NCI-H1930 (cell line): ENCODE measurements around the gene CDH4.
"Not testable (repeated sequence)": the region's sequence is repeated elsewhere in the genome, so short reads cannot be mapped to it uniquely, and the experiment has no call there.

Source experiments
- DNase-seq, 2 experiments: peaks; one replicate each; lab custom pipeline; 2025; lab: John Stamatoyannopoulos, UW

CDH4 gene

DNA sequence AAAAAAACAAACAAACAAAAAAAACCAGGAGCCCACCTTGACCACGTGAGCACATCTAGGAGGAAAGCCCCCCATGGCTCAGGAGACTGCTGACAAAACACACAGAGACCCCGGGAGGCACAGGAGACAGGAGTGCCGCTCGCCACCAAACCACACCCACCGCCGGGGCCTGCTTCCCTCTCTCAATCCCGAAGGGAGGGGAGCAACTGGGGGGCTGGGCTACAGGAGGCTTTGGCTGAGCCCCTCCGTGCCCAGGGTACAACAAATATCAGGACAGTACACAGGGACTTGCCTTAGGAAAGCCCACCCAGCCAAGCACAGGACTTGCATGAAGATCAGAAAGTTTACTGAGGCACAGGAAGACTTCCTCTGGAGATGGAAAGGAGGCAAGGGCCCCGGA lies 711.1 kb downstream of the CDH4 start:
- no peak for DNase-seq

DNA sequence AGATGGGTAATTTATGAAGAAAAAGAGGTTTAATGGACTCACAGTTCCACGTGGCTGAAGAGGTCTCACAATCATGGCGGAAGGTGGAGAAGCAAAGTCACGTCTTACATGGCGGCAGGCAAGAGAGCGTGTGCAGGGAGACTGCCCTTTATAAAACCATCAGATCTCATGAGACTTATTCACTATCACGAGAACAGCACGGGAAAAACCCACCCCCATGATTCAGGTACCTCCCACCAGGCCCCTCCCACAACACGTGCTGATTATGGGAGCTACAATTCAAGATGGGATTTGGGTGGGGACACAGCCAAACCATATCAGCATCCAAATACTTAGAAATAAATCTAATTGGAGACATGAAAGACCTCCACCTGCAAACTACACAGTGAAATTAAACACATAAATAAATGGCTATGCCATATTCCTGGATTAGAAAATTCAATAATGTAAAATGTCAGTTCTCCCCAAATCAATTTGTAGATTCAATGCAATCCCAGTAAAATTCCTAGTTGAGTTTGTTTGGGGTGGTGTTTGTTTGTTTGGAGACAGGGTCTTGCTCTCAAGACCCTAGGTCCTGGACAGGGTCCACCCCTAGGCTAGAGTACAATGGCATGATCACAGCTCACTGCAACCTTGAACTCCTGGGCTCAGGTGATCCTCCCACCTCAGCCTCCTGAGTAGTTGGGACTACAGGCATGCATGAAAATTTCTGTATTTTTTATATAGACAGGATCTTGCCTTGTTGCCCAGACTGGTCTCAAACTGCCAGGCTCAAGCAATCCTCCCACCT lies 712.0 kb downstream of the CDH4 start:
- DNase-seq: no peak

- DNase-seq: no peak
These were observed 712.9 kb downstream of the CDH4 start for GRCh38 chr20:61964675-61965605.

- DNase-seq: no peak
These were observed 713.8 kb downstream of the CDH4 start for GRCh38 chr20:61965606-61966491.

GRCh38 chr20:61966492-61967244 lies 714.6 kb downstream of the CDH4 start:
- no peak for DNase-seq

DNA sequence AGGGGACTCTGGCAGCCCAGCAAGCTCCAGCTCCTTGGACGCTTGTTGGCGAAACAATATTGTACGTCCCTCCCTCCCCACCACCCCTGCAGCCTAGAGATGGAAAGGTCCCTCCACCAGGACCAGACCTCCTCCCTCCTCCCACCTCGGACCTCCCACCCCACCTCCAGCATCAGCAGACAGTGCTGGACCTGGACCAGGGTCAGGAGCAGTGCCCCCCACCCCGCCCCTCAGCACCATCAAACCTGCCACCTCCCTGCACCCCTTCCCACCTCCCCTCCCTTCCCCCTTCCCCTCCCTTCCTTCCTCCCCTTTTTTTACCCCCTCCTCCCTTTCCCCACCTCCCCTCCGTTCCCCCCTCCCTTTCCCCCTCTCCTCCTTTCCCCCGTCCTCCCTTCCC lies 715.2 kb downstream of the CDH4 start:
- no peak for DNase-seq

DNA sequence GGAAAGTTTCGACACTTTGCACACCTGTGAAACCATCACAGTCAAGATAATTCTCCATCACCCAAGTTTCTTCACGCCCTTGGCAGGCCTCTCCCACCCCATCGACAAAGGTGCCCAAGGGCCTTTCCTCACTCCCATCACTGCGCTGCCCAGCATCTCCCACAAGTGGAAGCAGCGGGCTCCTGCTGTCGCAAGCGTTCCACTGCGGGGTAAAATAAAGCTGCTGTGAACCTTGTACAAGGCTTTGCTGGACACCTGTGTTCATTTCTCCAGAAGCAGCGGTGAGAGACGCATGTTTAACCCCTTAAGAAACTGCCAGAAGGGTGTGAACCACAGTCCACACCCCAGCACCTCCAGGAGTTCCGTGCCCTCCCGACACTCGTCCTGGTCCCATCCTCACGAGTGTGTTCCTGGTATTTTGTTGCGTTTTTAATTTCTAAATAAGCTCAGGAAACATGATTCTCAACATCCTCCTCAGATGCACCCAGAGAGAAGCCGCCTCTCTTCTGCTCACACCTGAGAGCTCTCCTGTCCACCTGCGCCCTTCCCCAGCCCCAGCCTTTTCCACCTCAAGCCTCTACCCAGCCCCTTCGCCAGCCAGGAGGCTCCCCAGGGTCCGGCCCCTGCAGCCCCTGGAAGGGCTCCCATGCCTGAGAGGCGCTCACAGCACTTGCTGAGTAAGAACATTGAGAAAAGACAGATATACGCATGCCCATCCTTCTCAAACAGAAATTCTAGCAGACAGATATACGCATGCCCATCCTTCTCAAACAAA lies 716.2 kb downstream of the CDH4 start:
- no peak for DNase-seq

GRCh38 chr20:61968932-61969331 lies 716.9 kb downstream of the CDH4 start:
- no peak for DNase-seq

GRCh38 chr20:61969806-61970205 lies 717.7 kb downstream of the CDH4 start:
- no peak for DNase-seq

- DNase-seq: no peak
These were observed 718.3 kb downstream of the CDH4 start for GRCh38 chr20:61970357-61970756.

DNA sequence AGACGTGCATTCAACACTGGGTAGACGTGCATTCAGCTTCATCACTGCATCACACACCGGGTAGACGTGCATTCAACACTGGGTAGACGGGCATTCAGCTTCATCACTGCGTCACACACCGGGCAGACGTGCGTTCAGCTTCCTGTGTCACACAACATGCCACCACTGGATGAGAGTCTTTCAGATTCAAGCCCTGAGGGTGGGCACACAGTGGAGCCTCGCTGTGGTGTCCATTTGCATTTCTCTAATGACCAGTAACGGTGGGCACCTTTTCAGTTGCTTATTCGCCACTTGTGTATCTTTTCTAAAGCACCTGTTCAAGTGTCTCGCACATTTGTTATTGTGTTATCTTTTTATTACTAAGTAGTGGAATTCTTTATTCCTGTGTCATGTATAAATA lies 719.5 kb downstream of the CDH4 start:
- not testable (repeated sequence) for DNase-seq

- DNase-seq: no peak
These were observed 720.8 kb downstream of the CDH4 start for GRCh38 chr20:61972636-61973508.

DNA sequence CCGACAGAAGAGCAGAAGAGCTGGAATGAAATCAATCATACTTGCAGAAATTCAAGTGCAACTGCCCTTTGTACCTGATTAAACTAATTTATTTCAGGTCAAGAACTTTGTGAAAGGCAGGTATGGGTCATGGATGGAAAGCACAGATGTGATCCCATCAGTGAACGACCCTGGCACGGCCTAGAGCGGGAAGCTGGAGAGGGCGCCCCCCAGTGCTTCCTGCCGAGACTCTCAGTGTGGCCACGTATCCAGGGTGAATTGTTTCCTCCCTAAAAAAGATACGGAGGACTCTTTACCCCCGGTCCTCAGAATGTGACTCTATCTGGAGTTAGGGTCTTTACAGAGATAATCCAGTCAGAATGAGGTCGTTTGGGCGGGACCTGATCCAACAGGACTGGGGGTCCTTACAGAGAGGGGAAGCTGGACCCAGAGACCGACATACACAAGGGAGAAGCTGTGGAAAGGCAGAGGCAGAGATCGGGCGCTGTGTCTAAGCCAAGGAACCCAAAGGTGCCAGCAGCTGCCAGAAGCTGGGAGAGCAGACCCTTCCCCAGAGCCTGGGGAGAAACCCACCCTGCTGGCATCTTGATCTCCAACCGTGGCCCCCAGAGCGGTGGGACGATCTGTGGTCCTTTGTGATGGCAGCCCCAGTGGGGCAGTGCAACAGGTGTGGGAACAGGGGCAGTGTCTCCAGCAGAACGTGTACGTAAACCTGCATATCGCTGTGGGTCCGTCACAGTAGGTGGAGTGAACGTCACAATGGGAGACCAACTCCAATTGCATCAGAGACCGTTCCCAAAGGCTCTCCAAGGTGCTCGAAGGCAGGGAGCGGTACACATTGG lies 721.7 kb downstream of the CDH4 start:
- DNase-seq: no peak

GRCh38 chr20:61974357-61974665 lies 722.2 kb downstream of the CDH4 start:
- DNase-seq: no peak

- no peak for DNase-seq
These were observed 723.5 kb downstream of the CDH4 start for GRCh38 chr20:61975407-61976129.

DNA sequence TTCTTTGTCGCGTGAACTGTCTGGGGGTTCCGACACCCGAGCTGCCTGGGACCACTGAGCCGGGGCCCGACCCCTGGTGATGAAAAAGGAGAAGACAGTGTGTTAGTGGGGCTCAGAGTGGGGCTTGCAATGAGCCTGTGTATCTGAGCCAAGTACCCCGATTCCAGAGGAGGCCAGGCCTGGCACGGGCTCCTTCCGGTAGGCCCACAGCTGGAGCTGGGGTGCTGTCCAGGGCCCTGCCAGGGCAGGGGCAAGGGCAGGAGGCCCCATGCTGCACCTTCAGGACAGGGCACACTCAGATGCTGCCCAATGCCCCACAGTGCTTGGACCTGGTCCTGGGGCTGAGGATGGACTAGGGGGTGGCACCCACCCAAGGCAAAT lies 724.2 kb downstream of the CDH4 start:
- DNase-seq: no peak

- no peak for DNase-seq
These were observed 724.8 kb downstream of the CDH4 start for GRCh38 chr20:61976644-61977418.
